IMR-90 (cell line): ENCODE data around the gene LYRM9. TPM values are rescaled to one million over a fixed set of nuclear protein-coding genes. Genes with fewer than 3 reads are reported as not detected.

Experiments
- ATAC-seq: fragments of 200-7000 bp; cut with Tn5 transposase; 2 replicates; pipeline ENCODE4 v1.9.1; 2020; ENCODE audit warnings: low read depth, mild to moderate bottlenecking, moderate library complexity
- BruUV-seq: library from RNA; stranded (reverse); fragments of 400-500 nt; replicated peaks from 2 replicates; lab custom pipeline; 2021; lab: Mats Ljungman, UMichigan
- CTCF ChIA-PET: fragments of 300-600 bp; formaldehyde crosslinking; extraction: SDS; loops from one replicate; lab custom pipeline; 2021; ENCODE audit warnings: antibody characterized with exemption; lab: Yijun Ruan, JAX
- POLR2A ChIA-PET: fragments of 300-600 bp; sonication (Branson Sonifier 250); formaldehyde crosslinking; loops from one replicate; lab custom pipeline; 2022; ENCODE audit warnings: antibody characterized with exemption; ENCODE audit not compliant: unreplicated experiment; lab: Charles Lee
- DNase-seq: peaks from one replicate; pipeline ENCODE4 v3.0.0; 2013
- H2AFZ ChIP-seq: replicated peaks from 2 replicates; pipeline ENCODE3; 2013; ENCODE audit warnings: low read length, mild to moderate bottlenecking; ENCODE audit not compliant: poor library complexity
- H2AK5ac ChIP-seq: 2 replicates; pipeline ENCODE4 v1.6.1; 2013; ENCODE audit warnings: low read depth, low read length, inconsistent platforms
- H2AK9ac ChIP-seq: replicated peaks from 2 replicates; pipeline ENCODE3; 2013; ENCODE audit warnings: mild to moderate bottlenecking, low read depth, low read length, moderate library complexity; ENCODE audit not compliant: poor library complexity
- H2BK120ac ChIP-seq: 2 replicates; pipeline ENCODE4 v1.6.1; 2013; ENCODE audit warnings: low read depth, low read length, inconsistent platforms
- H2BK15ac ChIP-seq: 3 replicates; pipeline ENCODE4 v1.6.1; 2013; ENCODE audit warnings: low read depth, low read length, inconsistent platforms
- H2BK20ac ChIP-seq: 2 replicates; pipeline ENCODE4 v1.6.1; 2013; ENCODE audit warnings: low read depth, mild to moderate bottlenecking, inconsistent platforms, low read length, moderate library complexity
- H2BK5ac ChIP-seq: 2 replicates; pipeline ENCODE4 v1.6.1; 2013; ENCODE audit warnings: mild to moderate bottlenecking, low read depth, low read length, inconsistent platforms; ENCODE audit not compliant: poor library complexity, severe bottlenecking
- H3K14ac ChIP-seq: replicated peaks from 2 replicates; pipeline ENCODE4 v1.6.1; 2013; ENCODE audit warnings: low read depth, low read length, inconsistent platforms
- H3K18ac ChIP-seq: 2 replicates; pipeline ENCODE4 v1.6.1; 2013; ENCODE audit warnings: low read depth, low read length, control low read depth
- H3K23ac ChIP-seq: 2 replicates; pipeline ENCODE4 v1.6.1; 2013; ENCODE audit warnings: low read depth, low read length, inconsistent platforms
- H3K27ac ChIP-seq: 2 replicates; pipeline ENCODE4 v1.5.1; 2013; ENCODE audit warnings: mild to moderate bottlenecking, control low read depth, low read length; ENCODE audit not compliant: insufficient read depth
- H3K27me3 ChIP-seq: 2 replicates; pipeline ENCODE4 v1.6.1; 2013; ENCODE audit warnings: low read length; ENCODE audit not compliant: control insufficient read depth, insufficient read depth
- H3K36me3 ChIP-seq: 2 replicates; pipeline ENCODE4 v1.6.1; 2013; ENCODE audit warnings: low read length, mixed read lengths; ENCODE audit not compliant: control insufficient read depth, insufficient read depth
- H3K4ac ChIP-seq: 2 replicates; pipeline ENCODE4 v1.6.1; 2013; ENCODE audit warnings: low read depth, low read length, inconsistent platforms
- H3K4me1 ChIP-seq: 2 replicates; pipeline ENCODE4 v1.6.1; 2013; ENCODE audit warnings: low read length, mixed read lengths; ENCODE audit not compliant: control insufficient read depth, insufficient read depth
- H3K4me2 ChIP-seq: 2 replicates; pipeline ENCODE4 v1.6.1; 2013; ENCODE audit warnings: low read depth, mild to moderate bottlenecking, control low read depth, low read length, moderate library complexity
- H3K4me3 ChIP-seq: 2 replicates; pipeline ENCODE4 v1.5.1; 2013; ENCODE audit warnings: low read depth, mild to moderate bottlenecking, control low read depth, low read length, moderate library complexity; ENCODE audit not compliant: insufficient read depth
- H3K56ac ChIP-seq: 2 replicates; pipeline ENCODE4 v1.6.1; 2013; ENCODE audit warnings: low read length, inconsistent platforms; ENCODE audit not compliant: insufficient read depth; ENCODE audit errors: extremely low read depth
- H3K79me1 ChIP-seq, 2 experiments: 2 replicates each; pipeline ENCODE4 v1.6.1; 2013; ENCODE audit warnings: low read length in 2 of 2, inconsistent platforms in 1 of 2, low read depth in 1 of 2
- H3K9ac ChIP-seq: 2 replicates; pipeline ENCODE4 v1.6.1; 2013; ENCODE audit warnings: low read depth, low read length, control low read depth
- H3K9me1 ChIP-seq: 2 replicates; pipeline ENCODE4 v1.6.1; 2013; ENCODE audit warnings: low read length, inconsistent platforms; ENCODE audit not compliant: insufficient read depth
- H3K9me3 ChIP-seq: 2 replicates; pipeline ENCODE4 v1.6.1; 2013; ENCODE audit warnings: low read length; ENCODE audit not compliant: control insufficient read depth, insufficient read depth
- H4K20me1 ChIP-seq: 2 replicates; pipeline ENCODE4 v1.6.1; 2013; ENCODE audit warnings: low read length, inconsistent platforms; ENCODE audit not compliant: insufficient read depth
- H4K5ac ChIP-seq: 2 replicates; pipeline ENCODE4 v1.6.1; 2013; ENCODE audit warnings: mild to moderate bottlenecking, low read depth, low read length, control low read depth
- H4K8ac ChIP-seq, 2 experiments: 2 replicates each; pipeline ENCODE4 v1.6.1; 2013; ENCODE audit warnings: low read depth in 2 of 2, low read length in 2 of 2, control low read depth in 1 of 2, inconsistent platforms in 1 of 2
- H4K91ac ChIP-seq: 2 replicates; pipeline ENCODE4 v1.6.1; 2013; ENCODE audit warnings: low read depth, low read length, inconsistent platforms; ENCODE audit not compliant: insufficient read depth
- CEBPB ChIP-seq: IDR thresholded peaks from 2 replicates; pipeline ENCODE4 v1.6.1; 2012; ENCODE audit warnings: low read depth, low read length, improper control_type of control experiment
- CHD1 ChIP-seq: IDR thresholded peaks from 2 replicates; pipeline ENCODE4 v1.6.1; 2012; ENCODE audit warnings: low read depth, low read length, improper control_type of control experiment
- POLR2A ChIP-seq: IDR thresholded peaks from 2 replicates; pipeline ENCODE4 v1.6.1; 2012; ENCODE audit warnings: mild to moderate bottlenecking, low read depth, low read length
- RAD21 ChIP-seq: IDR thresholded peaks from 2 replicates; pipeline ENCODE4 v1.6.1; 2012; ENCODE audit warnings: low read length, improper control_type of control experiment
- RCOR1 ChIP-seq: IDR thresholded peaks from 2 replicates; pipeline ENCODE4 v1.6.1; 2012; ENCODE audit warnings: mild to moderate bottlenecking, low read length, improper control_type of control experiment; ENCODE audit not compliant: insufficient replicate concordance
- RFX5 ChIP-seq: IDR thresholded peaks from 2 replicates; pipeline ENCODE4 v1.8.0; 2012; ENCODE audit warnings: low read depth, mild to moderate bottlenecking, low read length, moderate library complexity
- SMC3 ChIP-seq: fragments of 150-350 bp; IDR thresholded peaks from 2 replicates; pipeline ENCODE4 v1.6.1; 2016; ENCODE audit warnings: low read depth, mild to moderate bottlenecking, antibody characterized with exemption, low read length, moderate library complexity
- WGBS, 2 experiments: methylation state at CpG; one replicate each; pipeline versions ENCODE4 v1.1.5 to v1.1.7; 2013; ENCODE audit warnings: missing lambda C conversion rate in 2 of 2; ENCODE audit not compliant: insufficient read length in 1 of 2; ENCODE audit errors: extremely low coverage in 2 of 2; 5-methylcytosine and 5-hydroxymethylcytosine counted together
- dilution Hi-C: fragments of 300-500 bp; cut with HindIII; formaldehyde crosslinking; loops from one replicate; pipeline ENCODE4 v1.14.3; 2018; ENCODE audit warnings: low sequenced_read_pairs; ENCODE audit not compliant: unreplicated experiment
- in situ Hi-C: fragments of 300-500 bp; cut with MboI; formaldehyde crosslinking; loops from 3 replicates; pipeline ENCODE4 v1.14.3; 2019; ENCODE audit warnings: low sequenced_read_pairs, inconsistent platforms, mixed read lengths
- intact Hi-C: fragments of 100-400 bp; cut with micrococcal nuclease; formaldehyde crosslinking; loops from 2 replicates; pipeline ENCODE4 v1.10.0; 2022
- polyA plus RNA-seq, 3 experiments: library from polyadenylated mRNA; depleted of rRNA; stranded (reverse); fragments of >200 nt; gene quantifications; 2 replicates each; pipeline ENCODE4 v1.2.3, GENCODE V29; 2012; ENCODE audit warnings: low replicate concordance in 1 of 3
- total RNA-seq: library from RNA; depleted of rRNA; stranded (reverse); fragments of >200 nt; gene quantifications from 2 replicates; pipeline ENCODE4 v1.2.3, GENCODE V29; 2012

LYRM9 gene
- total and polyA plus RNA-seq, 2 of the 4 experiments (the other 2 are of a cell fraction), result 3.2 to 4.8 TPM

- Histone ChIP-seq H3K9ac (no peak overlapping the region), H2BK15ac (no peak overlapping the region), H3K18ac (no peak overlapping the region), H2AK9ac (no peak overlapping the region), H3K56ac (no peak overlapping the region), H2BK120ac (no peak overlapping the region), H3K14ac (no peak overlapping the region), H3K9me1 (no peaks in the 10 kb centered on the region), H3K36me3 (no peaks in the 10 kb centered on the region), H4K20me1 (no peaks in the 10 kb centered on the region), H3K9me3 (no peaks in the 10 kb centered on the region), H2AFZ (no peak overlapping the region), H3K79me1 (no peaks in the 10 kb centered on the region), H3K4ac (no peak overlapping the region), H3K4me3 (no peak overlapping the region), H2BK20ac (no peak overlapping the region), H4K5ac (no peak overlapping the region), H3K27me3 (no peaks in the 10 kb centered on the region; the same call in none of the 2 replicates), H3K4me1 (no peaks in the 10 kb centered on the region), H4K91ac (no peak overlapping the region), H2BK5ac (no peak overlapping the region), H2AK5ac (no peak overlapping the region), H3K23ac (no peak overlapping the region), H3K27ac (no peak overlapping the region), H3K4me2 (no peak overlapping the region), H4K8ac (no peak overlapping the region)
- ChIA-PET CTCF (no interaction called here), POLR2A (no interaction called here)
- ATAC-seq (no peak), DNase-seq (no peak)
- dilution Hi-C loops, result no loop called here
- in situ Hi-C loops, result no loop called here
- WGBS, 2 experiments, result 20% methylated on average over 1 of the region's 2 CpGs; no CpG with 5 or more reads in 1 of the 2 experiments
- intact Hi-C loops, result no loop called here
- BruUV-seq, result no TSS peak
- TF ChIP-seq CEBPB (no peak), SMC3 (no peak), CHD1 (no peak), POLR2A (no peak), RCOR1 (no peak), RAD21 (no peak), RFX5 (no peak)
These were observed 21.8 kb downstream of the LYRM9 start for GRCh38 chr17:27871407-27871806.
